ENCODE measurements around the gene ESR2.

- TF ChIP-seq CTCF (IDR thresholded peaks at IDR 0.05; ENCODE audit: low read depth, low read length, poor library complexity, severe bottlenecking) (no peak), EZH2phosphoT487 (IDR thresholded peaks at IDR 0.05; ENCODE audit: borderline replicate concordance, low read length) (no peak)
Observed at GRCh38 chr14:64210216-64210615, 84.0 kb downstream of the ESR2 start.

Measured in DOHH2 (cell line).